Suprapubic skin (tissue), 3 donors: Measurements from ENCODE around the gene SMAD2.

Experiments used
- CTCF ChIP-seq, 2 donors: fragments of 200-600 bp in 1 of 2; fragments of 450-650 bp in 1 of 2; sonication (generic) in 1 of 2; IDR thresholded peaks; one replicate each; pipeline ENCODE4 v1.5.1; 2016 to 2019; ENCODE audit warnings: antibody characterized with exemption in 2 of 2, mild to moderate bottlenecking in 1 of 2, moderate library complexity in 1 of 2
- EP300 ChIP-seq: sonication (generic); formaldehyde crosslinking; IDR thresholded peaks from one replicate; pipeline ENCODE4 v1.6.1; 2017; ENCODE audit warnings: antibody characterized with exemption

DNA sequence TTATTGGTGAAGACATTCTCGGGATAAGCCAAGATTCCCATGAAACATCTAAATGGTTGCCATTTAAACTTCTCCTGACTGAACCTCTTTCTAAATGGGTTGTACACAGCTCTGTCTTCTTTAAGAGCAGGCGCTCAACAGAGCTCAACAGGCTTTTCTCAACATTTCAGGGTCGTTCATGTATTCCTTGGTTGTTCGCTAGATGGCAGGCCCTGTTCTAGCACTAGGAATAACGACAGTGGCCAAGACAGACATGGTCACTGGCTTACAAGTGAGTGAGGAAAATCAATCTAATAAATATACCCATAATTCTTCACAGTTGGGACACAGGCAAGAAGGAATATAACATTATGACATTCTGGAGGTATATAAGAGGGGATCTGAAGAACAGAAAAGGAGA, 154.5 kb downstream of the SMAD2 start:
- TF ChIP-seq CTCF (IDR thresholded peaks at IDR 0.05) (no peak), EP300 (no peak)
